ENCODE data around the gene CABLES2. TPM values are rescaled to one million over a fixed set of nuclear protein-coding genes. Genes with fewer than 3 reads are reported as not detected.
A peak's percentile ranks its signal among the peaks of the same experiment; 100 is the strongest.

CABLES2 gene
- total and polyA plus RNA-seq, 9 donors = 2.7 to 7.0 (median 4.7) TPM

- intact Hi-C loops (cut with DNase I) = loop anchor here in 1 of 4 donors (10.0 kb wide), 1 partner anchor 307 kb away; the partner anchor contains the start of gene TAF4
These were observed 35.5 kb downstream of the CABLES2 start for GRCh38 chr20:62371588-62372041.

GRCh38 chr20:62370807-62371587 is 36.1 kb downstream of the CABLES2 start:
- Histone ChIP-seq H3K27ac (no peak overlapping the region), H3K36me3 (no peaks in the 10 kb centered on the region), H3K9me3 (no peaks in the 10 kb centered on the region), H3K4me1 (ENCODE audit: insufficient read depth) (peaks cover 25% of the 10 kb centered on the region), H3K4me3 (no peak overlapping the region), H3K27me3 (peaks cover 5% of the 10 kb centered on the region)
- WGBS, 3 donors = 67 to 70% (median 69%) methylated on average over 12 to 18 of the region's 18 CpGs
- intact Hi-C loops (cut with DNase I) = loop anchor here in 1 of 4 donors (10.0 kb wide), 1 partner anchor 306 kb away; the partner anchor contains the start of gene TAF4
- no peak for TF ChIP-seq CTCF (IDR thresholded peaks at IDR 0.05)
- DNase-seq = no peak

More at GRCh38 chr20:62371588-62372041, 35.5 kb downstream of the CABLES2 start:
- Histone ChIP-seq H3K9me3 (no peaks in the 10 kb centered on the region), H3K27me3 (peaks cover 5% of the 10 kb centered on the region), H3K36me3 (no peaks in the 10 kb centered on the region), H3K4me3 (no peak overlapping the region), H3K27ac (no peak overlapping the region), H3K4me1 (ENCODE audit: insufficient read depth) (peaks cover 28% of the 10 kb centered on the region)
- DNase-seq = no peak
- TF ChIP-seq CTCF (IDR thresholded peaks at IDR 0.05) = no peak
- no peak for TF ChIP-seq POLR2A (IDR thresholded peaks at IDR 0.05)
- TF ChIP-seq EP300 (IDR thresholded peaks at IDR 0.05) = no peak
- WGBS, 3 donors = 84 to 87% (median 85%) methylated on average over 5 to 8 of the region's 8 CpGs

- DNase-seq = peak in 1 of 5 donors; percentile 60
- Histone ChIP-seq H3K36me3 (no peaks in the 10 kb centered on the region), H3K27ac (no peak overlapping the region), H3K27me3 (peaks cover 5% of the 10 kb centered on the region), H3K4me1 (ENCODE audit: insufficient read depth) (peaks cover 22% of the 10 kb centered on the region), H3K9me3 (no peaks in the 10 kb centered on the region), H3K4me3 (no peak overlapping the region)
- intact Hi-C loops (cut with DNase I) = loop anchor here in 1 of 4 donors (10.0 kb wide), 1 partner anchor 305 kb away; the partner anchor contains the start of gene TAF4
- WGBS, 3 donors = 27 to 36% (median 30%) methylated on average over 14 to 19 of the region's 19 CpGs
- TF ChIP-seq EP300 (IDR thresholded peaks at IDR 0.05) (no peak), CTCF (IDR thresholded peaks at IDR 0.05) (no peak), POLR2A (IDR thresholded peaks at IDR 0.05) (no peak)
These were observed 36.8 kb downstream of the CABLES2 start for GRCh38 chr20:62370115-62370806.

- no peak for DNase-seq
- Histone ChIP-seq H3K36me3 (no peaks in the 10 kb centered on the region), H3K27me3 (peaks cover 5% of the 10 kb centered on the region), H3K4me3 (no peak overlapping the region), H3K27ac (no peak overlapping the region), H3K4me1 (ENCODE audit: insufficient read depth) (peaks cover 18% of the 10 kb centered on the region), H3K9me3 (no peaks in the 10 kb centered on the region)
- 21 to 43% (median 30%) methylated on average over 3 to 4 of the region's 4 CpGs for WGBS, 3 donors
- TF ChIP-seq POLR2A (IDR thresholded peaks at IDR 0.05) (no peak), CTCF (IDR thresholded peaks at IDR 0.05) (no peak), EP300 (IDR thresholded peaks at IDR 0.05) (no peak)
- intact Hi-C loops (cut with DNase I) = loop anchor here in 2 of 4 donors (10.0 kb wide), 2 partner anchors 65 to 305 kb away; partner anchors contain the start of genes ADRM1 (in 1 of the 2) and TAF4 (in 1 of the 2)
These were observed 37.3 kb downstream of the CABLES2 start for GRCh38 chr20:62369815-62370114.
